GM18498 (cell line): ENCODE measurements around the gene NTRK1.

Experiments used
- ATAC-seq: cut with Tn5 transposase; IDR thresholded peaks from one replicate; pipeline ENCODE4 v1.9.1; 2021; ENCODE audit warnings: mild to moderate bottlenecking, moderate library complexity; ENCODE audit not compliant: unreplicated experiment

The NTRK1 gene

DNA sequence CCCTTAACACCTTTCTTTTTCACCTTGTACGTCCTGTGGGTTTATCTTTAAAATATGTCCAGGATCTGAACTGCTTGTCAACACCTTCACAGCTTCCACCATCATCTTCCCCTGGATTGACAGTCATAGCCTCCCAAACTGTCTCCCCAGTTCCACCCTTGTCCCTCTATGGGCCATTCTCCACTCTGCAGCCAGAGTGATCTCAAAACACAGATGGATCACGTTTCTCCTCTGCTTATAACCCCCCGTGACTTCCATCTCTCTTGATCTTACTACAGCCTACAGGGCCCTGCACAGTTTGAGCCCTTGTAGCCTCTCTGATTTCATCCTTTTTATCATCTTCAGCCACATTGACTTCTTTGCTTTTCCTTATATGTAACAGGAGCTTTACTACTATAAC is 6.0 kb upstream of the NTRK1 start:
- ATAC-seq: no peak

DNA sequence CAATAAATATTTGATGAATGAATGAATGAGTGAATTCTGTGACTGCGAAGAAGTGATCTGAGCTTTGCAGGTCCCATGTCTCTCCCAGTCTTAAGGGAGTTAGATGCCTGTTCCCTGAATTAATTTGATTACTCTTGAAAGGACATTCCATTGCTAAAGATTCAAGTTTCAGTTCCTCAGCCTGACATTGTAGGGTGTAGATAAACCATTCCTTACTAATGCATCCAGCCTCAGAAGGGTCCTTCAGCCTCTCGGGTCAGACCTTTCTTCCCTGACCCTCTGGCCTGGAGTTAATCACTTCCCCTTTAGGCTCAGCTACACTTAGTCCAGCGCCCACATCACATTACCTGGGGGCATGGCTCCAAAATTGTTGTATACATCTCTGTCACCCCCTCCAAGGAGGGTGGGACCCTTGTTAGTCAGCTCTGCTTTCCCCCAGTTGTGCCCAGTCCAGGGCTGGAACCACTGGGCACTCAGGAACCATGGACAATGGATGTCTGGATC is 4.3 kb upstream of the NTRK1 start:
- ATAC-seq: no peak

DNA sequence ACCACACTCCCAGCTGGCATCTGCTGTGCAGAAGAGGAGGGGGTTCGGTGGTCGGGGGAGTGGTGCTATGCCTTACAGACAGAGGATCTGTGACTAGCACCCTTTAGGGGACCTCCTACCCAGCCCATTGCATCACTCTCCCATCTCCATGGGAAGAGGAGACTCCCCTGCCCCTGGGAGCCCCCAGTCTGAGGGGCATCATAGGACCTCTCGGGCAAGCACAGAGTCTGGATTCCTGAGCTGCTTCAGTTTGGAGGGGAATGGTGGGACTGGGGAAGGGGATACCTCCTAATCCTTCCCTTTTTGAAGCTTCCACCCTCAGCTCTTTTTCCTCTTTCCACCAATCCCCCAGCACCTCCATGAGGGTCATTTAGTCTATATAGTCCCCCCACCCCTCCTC is 3.1 kb upstream of the NTRK1 start:
- ATAC-seq: no peak

DNA sequence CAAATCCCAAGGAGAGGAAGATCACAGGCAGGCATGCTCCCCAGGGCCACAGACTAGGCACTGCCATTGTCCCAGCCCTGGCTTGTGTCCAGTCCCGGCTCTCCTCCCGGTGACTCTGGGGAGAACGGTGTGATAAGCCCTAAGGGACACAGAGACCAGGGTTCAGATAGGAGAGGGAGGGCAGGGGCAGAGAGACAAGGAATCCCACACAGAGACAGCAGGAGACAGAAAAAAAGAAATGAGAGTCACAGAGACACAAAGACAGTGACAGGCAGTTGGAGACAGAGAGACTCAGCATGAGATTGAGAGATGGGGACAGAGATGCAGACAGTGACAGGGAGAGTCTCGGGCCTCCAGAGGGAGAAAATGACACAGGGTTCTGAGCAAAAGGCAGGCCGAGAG is 2.1 kb upstream of the NTRK1 start:
- no peak for ATAC-seq

DNA sequence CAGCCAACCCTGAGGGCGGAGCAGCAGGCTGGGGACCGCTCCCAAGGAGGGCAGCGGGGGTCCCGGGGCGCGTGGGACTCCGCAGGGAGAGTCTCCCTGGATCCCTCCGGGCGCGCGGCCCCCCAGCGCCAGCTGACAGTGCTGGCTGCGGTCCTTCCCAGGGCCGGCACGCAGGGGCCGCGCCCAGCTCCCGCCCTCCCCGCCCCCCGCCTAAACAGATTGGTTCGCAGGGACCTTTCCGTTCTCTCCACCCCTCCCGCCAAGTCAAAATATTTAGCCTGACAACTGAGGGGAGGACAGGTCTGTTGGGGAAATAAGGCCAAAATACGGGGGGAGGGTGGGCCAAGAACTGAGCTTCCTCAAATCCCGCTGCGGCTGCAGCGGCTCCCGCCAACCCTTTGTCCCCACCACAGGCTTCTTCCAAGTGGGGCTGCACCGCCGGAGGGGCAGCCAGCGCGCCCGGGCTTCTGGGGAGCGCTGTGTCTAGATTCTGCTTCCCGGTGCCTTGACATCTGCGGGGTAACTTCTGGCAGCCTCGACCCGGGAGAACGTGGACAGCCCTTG is 1.6 kb upstream of the NTRK1 start, which contains the start of gene INSRR:
TSS of gene INSRR (minus strand) at position 159 of the 564 bp plus-strand sequence. CDS start 496 bp downstream, outside the sequence.
- no peak for ATAC-seq

DNA sequence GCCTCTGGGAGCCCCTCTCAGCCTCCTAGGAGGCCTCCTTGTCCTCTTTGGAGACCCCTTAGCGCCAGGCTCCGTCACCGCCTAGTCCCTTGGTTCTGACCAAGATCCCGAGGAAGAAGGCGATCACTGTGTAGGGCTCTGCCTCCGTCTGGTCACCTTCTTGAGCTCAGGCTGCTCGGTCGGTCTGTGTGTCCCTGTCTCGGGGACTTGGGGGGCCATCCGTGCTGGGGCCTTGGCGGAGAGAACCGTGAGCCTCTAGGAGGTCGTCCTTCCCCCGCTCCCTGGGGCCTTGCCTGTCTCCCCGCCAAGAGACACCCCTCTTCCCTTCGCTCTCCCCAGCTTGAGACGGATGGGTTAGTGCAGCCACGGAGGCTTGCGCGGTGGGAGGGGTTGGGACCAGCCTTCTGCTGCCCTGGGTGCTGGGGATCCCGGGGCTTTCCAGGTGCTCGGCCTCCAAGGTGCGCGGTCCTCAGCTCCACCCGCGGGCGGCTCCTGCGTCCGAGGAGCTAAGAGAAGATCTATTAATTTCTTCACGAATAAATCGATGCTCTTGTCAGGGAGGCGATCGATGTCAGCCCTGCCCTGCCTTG is 1.0 kb upstream of the NTRK1 start:
- ATAC-seq: no peak

DNA sequence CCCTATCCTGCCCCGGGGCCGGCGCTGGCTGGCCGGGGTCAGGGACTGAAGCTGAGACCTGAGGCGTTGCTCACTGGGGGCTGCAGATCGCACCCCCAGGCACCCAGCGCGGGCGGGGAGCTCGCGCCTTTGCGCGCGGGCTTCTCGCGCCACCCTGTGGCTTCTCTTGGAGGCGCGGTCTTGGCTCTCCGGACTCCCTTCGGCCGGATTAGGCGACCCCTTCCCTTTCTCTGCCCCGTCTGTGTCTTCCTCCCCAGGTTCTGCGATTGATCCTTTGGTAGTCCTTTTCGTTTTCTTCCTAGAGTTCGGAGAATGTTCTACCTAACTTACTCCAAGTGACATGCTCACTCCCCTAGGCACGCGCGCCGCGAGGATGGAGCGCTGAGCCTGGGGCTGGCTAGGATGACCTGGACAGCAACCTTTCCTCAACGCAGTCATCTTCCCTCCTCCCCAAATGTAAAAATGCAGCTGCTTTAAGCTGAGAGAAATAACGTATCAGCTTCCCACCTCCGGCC is 495 bp upstream of the NTRK1 start:
- no peak for ATAC-seq

DNA sequence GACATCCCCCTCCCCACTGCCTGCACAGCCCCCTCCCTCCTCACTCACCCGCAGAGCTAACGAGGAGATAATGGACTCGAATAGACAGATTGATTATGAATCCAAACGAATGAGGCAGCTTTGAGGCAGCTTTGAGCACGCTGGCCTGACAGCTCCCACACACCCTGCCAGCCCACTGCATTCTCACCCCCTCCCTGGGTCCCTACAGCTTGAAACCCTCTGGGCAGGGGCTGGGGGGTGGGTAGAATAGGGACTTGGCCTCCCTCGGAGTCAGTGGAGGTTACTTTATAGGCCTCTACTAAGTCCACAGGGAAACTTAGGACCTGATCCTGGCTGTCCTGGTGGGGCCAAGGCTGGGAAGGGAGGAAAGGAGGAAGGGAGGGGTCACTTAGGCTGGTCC is 1.9 kb downstream of the NTRK1 start:
- ATAC-seq: no peak

DNA sequence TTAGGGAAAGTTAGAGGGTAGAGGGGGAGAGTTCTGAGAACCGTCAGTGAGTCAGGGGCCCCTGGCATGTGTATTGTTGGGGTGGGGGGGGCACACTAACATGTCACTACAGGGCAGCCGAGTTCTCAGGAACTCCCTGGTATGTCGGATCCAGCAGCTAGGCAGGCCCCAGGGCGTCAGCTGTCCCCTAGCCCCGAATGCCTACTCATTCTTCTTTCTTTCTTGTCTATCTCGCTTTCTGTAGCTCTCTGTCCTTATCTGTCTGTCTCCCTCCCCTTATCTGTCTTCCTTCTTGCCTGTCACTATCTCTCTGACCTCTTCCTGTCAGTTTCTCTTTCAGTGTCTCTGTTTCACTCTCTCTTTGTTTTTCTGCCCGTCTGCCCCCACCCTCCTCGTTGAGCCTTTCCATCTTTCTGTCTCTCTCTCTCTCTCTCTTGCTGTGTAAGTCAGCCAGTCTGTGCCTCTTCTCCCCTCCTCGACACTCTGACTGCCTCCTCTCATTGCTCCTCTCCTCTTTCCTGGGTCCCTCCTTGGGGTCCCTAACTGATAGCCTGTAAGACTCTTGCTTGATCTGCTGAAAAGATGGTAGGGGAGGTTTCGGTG is 2.4 kb downstream of the NTRK1 start:
- no peak for ATAC-seq

DNA sequence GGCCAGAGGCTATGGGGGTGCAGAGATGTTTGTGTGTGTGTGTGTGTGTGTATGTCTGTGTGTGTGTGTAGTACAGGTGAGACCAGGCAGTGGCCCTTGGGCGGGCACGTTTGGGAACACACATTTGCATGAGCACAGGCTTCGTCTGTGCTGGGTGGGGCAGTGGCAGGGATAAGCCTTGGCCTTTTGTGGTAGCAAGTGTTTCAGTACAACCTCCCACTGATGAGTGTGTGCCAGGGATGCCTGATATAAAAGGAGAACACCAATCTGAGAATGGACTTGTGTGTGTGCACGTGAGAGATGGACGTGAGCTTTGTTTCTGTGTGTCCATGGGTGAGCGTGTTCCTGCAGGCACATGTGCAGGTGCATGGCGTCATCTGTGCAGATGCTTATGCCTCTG is 3.0 kb downstream of the NTRK1 start:
- no peak for ATAC-seq

DNA sequence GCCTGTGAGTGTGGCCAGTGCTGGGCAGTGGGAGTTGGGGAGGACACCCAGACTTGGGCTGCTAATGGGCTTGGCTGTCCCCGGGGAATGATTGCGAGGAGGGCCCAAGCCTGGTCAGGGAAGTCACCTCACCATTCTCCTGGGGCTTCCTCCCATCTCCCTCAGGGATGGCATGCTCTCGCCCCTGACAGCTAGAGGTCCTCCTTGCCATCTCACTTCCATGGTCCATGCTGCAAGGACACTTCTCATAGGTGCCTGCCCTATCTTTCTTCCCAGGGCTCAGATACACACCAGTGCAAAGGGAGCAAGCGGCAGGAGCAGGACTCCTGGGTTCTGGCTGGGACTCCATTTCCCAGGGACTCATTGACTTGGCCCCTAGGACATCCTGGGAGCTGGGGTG is 4.1 kb downstream of the NTRK1 start:
- ATAC-seq: no peak

DNA sequence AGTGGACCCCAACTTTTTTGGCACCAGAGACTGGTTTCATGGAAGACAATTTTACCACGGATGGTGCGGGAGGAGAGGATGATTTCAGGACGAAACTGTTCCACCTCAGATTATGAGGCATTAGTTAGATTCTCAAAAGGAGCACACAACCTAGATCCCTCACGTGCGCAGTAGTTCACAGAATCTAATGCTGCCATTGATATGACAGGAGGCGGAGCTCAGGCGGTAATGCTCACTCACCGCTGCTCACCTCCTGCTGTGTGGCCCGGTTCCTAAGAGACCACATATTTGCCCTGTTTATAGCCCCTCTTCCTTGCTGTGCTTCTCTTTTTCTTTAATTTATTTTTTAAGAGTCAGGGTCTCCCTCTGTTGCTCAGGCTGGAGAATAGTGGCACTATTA is 4.6 kb downstream of the NTRK1 start:
- ATAC-seq: no peak

DNA sequence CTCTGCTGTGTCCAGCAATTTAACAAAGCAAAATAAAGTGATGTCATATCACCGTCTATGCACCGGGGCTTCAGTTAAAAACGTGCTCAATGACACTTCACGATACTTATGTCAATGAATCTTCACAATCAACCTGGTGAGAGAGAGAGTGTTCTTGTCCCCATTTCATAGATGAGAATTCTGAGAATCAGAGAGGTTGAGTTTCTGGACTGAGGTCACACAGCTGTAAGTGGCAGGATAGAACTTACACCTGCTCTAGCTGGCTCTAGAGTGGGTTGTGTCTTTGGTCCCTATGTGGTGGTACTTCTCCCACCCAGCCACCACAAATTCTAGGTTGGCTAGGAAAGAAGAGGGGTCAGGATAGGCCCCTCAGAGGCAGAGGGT is 5.2 kb downstream of the NTRK1 start:
- ATAC-seq: no peak

DNA sequence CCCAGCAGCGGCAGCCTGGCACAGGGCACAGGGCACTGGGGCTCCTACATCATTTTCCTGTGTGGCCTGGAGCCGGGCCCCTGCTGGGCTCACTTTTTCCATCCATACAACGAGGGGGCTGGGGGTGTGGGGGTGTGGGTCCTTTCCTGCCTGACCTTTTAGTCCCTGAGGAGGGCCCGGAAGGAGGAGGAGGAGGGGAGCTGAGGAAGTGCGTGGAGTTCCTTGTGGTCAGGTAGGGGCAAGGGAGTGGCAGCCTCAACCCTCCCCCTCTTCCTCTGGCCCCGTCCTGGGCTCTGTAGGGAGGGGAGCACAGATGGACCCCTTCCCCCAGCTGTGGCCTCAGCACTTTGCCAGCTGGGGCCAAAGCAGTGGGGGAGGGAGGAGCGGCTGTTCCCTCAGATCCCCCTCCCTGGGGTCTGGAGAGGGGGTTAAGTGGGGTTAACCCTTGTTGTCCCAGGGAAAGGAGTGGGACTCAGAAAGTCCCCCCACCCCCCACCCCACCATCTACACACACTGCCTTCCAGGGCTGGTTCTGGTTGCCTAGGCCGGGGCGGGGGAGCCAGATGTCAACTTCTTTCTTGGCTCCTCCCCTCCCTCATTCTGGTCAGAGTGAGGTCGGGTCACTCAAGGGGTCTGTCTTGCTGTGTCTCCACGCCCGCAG is 5.7 kb downstream of the NTRK1 start:
- no peak for ATAC-seq

DNA sequence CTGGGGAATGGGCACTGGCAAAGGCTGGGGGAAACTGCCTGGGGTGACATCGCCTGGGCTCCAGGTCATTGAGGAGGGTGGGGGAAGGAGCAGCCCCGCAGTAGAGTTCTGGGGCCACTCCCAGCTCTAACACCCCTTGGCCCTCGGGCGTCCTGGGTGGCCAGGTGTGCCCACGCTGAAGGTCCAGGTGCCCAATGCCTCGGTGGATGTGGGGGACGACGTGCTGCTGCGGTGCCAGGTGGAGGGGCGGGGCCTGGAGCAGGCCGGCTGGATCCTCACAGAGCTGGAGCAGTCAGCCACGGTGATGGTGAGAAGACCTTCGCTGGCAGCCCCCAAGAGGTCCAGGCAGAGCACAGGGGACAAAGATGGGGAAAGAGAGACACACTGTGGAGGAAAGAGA is 7.7 kb downstream of the NTRK1 start:
- no peak for ATAC-seq

DNA sequence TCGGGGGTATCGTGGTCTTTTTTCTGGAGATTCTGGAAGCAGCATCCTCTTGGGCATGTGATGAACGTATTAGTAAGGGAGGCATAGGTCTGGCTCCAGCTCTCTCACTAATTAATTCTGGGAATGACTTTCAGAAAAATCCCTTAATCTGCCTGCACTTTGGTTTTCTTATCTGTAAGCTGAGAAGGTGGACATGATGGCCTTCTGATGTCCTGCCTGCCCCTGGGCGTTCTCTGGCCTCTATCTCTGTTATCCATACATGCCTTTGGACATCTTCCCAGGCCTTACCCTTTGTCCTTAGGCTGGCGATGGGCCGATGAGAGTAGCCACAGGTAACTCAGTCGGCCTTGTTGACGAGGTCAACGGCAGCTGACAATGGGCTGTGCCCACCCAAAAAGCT is 8.8 kb downstream of the NTRK1 start:
- ATAC-seq: no peak

DNA sequence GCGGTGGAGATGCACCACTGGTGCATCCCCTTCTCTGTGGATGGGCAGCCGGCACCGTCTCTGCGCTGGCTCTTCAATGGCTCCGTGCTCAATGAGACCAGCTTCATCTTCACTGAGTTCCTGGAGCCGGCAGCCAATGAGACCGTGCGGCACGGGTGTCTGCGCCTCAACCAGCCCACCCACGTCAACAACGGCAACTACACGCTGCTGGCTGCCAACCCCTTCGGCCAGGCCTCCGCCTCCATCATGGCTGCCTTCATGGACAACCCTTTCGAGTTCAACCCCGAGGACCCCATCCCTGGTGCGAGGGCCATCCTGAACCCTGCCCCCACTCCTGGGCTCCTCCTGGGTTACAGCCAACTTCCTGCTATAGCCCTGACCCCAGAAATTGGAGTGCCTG is 13.0 kb downstream of the NTRK1 start:
- no peak for ATAC-seq

DNA sequence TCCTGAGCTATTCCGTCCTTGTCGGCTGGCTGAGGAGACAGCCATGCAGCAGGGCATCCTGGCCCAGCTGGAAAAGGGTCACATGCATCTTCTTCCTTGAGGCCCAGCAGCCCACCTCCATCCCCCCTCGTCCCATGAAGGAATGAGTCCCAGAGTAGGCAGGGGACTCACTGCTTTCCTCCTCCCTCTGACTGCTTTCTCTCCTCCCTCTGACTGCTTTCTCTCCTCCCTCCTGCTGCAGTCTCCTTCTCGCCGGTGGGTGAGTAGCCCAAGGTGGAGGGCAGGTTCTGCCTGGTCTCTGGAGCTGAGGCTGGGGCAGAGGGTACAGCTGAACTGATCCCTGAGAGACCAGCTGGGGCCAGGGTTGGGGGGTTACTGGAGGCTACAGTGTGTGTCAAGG is 13.5 kb downstream of the NTRK1 start:
- no peak for ATAC-seq

DNA sequence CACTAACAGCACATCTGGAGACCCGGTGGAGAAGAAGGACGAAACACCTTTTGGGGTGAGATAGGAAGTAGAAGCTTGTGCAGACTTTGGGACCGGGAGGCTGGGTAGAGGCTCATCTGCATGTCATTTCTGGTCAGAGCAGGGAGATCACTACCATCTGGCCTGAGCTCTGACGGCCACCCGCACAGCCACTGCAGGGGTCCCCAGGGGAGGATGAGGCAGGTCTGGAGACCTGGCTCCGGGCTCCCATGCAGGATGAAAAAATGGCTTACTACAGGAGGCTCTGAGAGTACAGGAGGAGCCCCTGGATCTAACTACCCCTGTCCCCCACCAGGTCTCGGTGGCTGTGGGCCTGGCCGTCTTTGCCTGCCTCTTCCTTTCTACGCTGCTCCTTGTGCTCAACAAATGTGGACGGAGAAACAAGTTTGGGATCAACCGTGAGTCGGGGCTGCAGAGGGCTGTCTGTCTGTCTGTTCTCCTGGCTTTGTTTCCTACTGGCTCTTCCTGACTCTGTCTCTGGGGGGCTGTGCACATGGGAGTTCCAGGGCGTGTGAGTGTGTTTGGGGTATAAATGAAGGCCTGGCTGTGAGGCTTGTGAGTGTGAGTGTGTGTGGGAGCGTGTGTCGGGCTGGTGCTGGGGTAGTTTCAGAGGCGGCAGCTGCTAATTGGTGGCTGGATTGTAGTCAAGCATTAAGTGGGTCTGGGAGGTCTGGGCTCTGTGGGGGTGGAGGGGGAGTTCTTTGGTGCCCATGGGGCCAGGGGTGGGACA is 14.1 kb downstream of the NTRK1 start:
- ATAC-seq: no peak

DNA sequence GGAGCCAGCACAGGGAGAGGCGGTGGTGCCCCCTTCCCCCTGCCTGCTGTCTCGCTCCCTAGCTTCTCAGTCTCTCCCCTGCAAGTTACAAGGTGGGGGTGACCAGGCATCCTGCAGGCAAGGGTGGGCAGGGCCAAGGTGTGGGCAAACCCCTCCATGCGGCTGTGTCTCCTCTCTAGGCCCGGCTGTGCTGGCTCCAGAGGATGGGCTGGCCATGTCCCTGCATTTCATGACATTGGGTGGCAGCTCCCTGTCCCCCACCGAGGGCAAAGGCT is 14.6 kb downstream of the NTRK1 start:
- no peak for ATAC-seq

DNA sequence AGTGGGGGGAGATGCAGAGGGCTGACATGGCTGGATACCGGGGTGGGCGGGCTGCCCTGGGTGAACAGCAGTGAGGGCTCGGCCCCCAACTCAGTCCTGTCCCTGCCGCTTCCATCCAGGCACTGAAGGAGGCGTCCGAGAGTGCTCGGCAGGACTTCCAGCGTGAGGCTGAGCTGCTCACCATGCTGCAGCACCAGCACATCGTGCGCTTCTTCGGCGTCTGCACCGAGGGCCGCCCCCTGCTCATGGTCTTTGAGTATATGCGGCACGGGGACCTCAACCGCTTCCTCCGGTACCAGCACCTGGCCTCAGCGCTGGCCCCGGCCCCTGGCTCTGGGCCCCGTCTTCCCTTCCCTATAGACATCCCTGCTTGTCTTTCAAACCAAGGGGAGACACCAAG is 15.6 kb downstream of the NTRK1 start:
- ATAC-seq: no peak
